Loucy (cell line): ENCODE data around the gene PBX1.

Source experiments
- H2AFZ ChIP-seq: fragments of 200-600 bp; sonication (generic); 2 replicates; pipeline ENCODE4 v1.6.0; 2016; ENCODE audit warnings: antibody characterized with exemption, mild to moderate bottlenecking, low read length, moderate library complexity
- H3F3A ChIP-seq: fragments of 200-600 bp; 2 replicates; pipeline ENCODE4 v1.6.0; 2016; ENCODE audit warnings: antibody characterized with exemption, low read depth, mild to moderate bottlenecking
- H3K27me3 ChIP-seq: fragments of 200-600 bp; sonication (generic); 2 replicates; pipeline ENCODE4 v1.6.1; 2014; ENCODE audit warnings: low read length, mild to moderate bottlenecking; ENCODE audit not compliant: insufficient read depth, poor library complexity, severe bottlenecking
- H3K36me3 ChIP-seq: fragments of 200-600 bp; sonication (generic); 2 replicates; pipeline ENCODE4 v1.6.1; 2016; ENCODE audit warnings: low read length; ENCODE audit not compliant: insufficient read depth
- H3K4me1 ChIP-seq: fragments of 200-600 bp; sonication (generic); 2 replicates; pipeline ENCODE4 v1.5.1; 2014; ENCODE audit warnings: low read length, mild to moderate bottlenecking; ENCODE audit not compliant: insufficient read depth, poor library complexity, severe bottlenecking
- H3K4me2 ChIP-seq: fragments of 200-600 bp; sonication (generic); 2 replicates; pipeline ENCODE4 v1.6.0; 2014; ENCODE audit warnings: antibody characterized with exemption, low read length, low read depth, mild to moderate bottlenecking; ENCODE audit not compliant: poor library complexity, severe bottlenecking
- H3K4me3 ChIP-seq: fragments of 200-600 bp; sonication (generic); 2 replicates; pipeline ENCODE4 v1.5.1; 2014; ENCODE audit warnings: low read length, mild to moderate bottlenecking, mixed read lengths; ENCODE audit not compliant: poor library complexity, severe bottlenecking
- H3K79me2 ChIP-seq: fragments of 200-600 bp; sonication (generic); 2 replicates; pipeline ENCODE4 v1.6.1; 2014; ENCODE audit warnings: low read length; ENCODE audit not compliant: insufficient read depth
- H3K9ac ChIP-seq: fragments of 200-600 bp; sonication (generic); 2 replicates; pipeline ENCODE4 v1.6.0; 2014; ENCODE audit warnings: mild to moderate bottlenecking, low read depth, low read length, moderate library complexity; ENCODE audit not compliant: poor library complexity, severe bottlenecking
- H3K9me2 ChIP-seq: fragments of 200-600 bp; sonication (generic); replicated peaks from 2 replicates; pipeline ENCODE4 v1.6.1; 2016; ENCODE audit warnings: low read depth, low read length, mixed read lengths
- H3K9me3 ChIP-seq: fragments of 200-600 bp; sonication (generic); 2 replicates; pipeline ENCODE4 v1.6.1; 2014; ENCODE audit warnings: mild to moderate bottlenecking, antibody characterized with exemption, low read length, low read depth; ENCODE audit not compliant: insufficient read depth
- H4K20me1 ChIP-seq: fragments of 200-600 bp; sonication (generic); 2 replicates; pipeline ENCODE4 v1.6.0; 2014; ENCODE audit warnings: antibody characterized with exemption, low read length, mild to moderate bottlenecking; ENCODE audit not compliant: insufficient read depth, poor library complexity, severe bottlenecking
- EZH2phosphoT487 ChIP-seq: fragments of 200-600 bp; IDR thresholded peaks from 2 replicates; pipeline ENCODE4 v1.6.1; 2018; ENCODE audit warnings: antibody characterized with exemption, mild to moderate bottlenecking, moderate library complexity, borderline replicate concordance
- TF ChIP-seq, protein P1 (sequence below): fragments of 200-600 bp; sonication (generic); conservative IDR thresholded peaks from 2 replicates; pipeline ENCODE4 v1.5.1; 2014; ENCODE audit warnings: mild to moderate bottlenecking, antibody characterized with exemption, low read length

The PBX1 gene

GRCh38 chr1:164667600-164667999 is 108.6 kb downstream of the PBX1 start:
- no peaks in the 10 kb centered on the region for H4K20me1 ChIP-seq
- no peak overlapping the region for H3K4me3 ChIP-seq
- TF ChIP-seq, protein P1, sequence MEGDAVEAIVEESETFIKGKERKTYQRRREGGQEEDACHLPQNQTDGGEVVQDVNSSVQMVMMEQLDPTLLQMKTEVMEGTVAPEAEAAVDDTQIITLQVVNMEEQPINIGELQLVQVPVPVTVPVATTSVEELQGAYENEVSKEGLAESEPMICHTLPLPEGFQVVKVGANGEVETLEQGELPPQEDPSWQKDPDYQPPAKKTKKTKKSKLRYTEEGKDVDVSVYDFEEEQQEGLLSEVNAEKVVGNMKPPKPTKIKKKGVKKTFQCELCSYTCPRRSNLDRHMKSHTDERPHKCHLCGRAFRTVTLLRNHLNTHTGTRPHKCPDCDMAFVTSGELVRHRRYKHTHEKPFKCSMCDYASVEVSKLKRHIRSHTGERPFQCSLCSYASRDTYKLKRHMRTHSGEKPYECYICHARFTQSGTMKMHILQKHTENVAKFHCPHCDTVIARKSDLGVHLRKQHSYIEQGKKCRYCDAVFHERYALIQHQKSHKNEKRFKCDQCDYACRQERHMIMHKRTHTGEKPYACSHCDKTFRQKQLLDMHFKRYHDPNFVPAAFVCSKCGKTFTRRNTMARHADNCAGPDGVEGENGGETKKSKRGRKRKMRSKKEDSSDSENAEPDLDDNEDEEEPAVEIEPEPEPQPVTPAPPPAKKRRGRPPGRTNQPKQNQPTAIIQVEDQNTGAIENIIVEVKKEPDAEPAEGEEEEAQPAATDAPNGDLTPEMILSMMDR, result no peak
- no peak for TF ChIP-seq EZH2phosphoT487
- no peaks in the 10 kb centered on the region for H3K27me3 ChIP-seq
- H3K4me1 ChIP-seq, result no peaks in the 10 kb centered on the region
- no peak overlapping the region for H2AFZ ChIP-seq
- H3K9ac ChIP-seq, result no peak overlapping the region
- no peaks in the 10 kb centered on the region for H3F3A ChIP-seq
- no peaks in the 10 kb centered on the region for H3K9me2 ChIP-seq
- no peaks in the 10 kb centered on the region for H3K36me3 ChIP-seq
- H3K9me3 ChIP-seq, result no peaks in the 10 kb centered on the region
- no peak overlapping the region for H3K4me2 ChIP-seq
- H3K79me2 ChIP-seq, result no peaks in the 10 kb centered on the region

DNA sequence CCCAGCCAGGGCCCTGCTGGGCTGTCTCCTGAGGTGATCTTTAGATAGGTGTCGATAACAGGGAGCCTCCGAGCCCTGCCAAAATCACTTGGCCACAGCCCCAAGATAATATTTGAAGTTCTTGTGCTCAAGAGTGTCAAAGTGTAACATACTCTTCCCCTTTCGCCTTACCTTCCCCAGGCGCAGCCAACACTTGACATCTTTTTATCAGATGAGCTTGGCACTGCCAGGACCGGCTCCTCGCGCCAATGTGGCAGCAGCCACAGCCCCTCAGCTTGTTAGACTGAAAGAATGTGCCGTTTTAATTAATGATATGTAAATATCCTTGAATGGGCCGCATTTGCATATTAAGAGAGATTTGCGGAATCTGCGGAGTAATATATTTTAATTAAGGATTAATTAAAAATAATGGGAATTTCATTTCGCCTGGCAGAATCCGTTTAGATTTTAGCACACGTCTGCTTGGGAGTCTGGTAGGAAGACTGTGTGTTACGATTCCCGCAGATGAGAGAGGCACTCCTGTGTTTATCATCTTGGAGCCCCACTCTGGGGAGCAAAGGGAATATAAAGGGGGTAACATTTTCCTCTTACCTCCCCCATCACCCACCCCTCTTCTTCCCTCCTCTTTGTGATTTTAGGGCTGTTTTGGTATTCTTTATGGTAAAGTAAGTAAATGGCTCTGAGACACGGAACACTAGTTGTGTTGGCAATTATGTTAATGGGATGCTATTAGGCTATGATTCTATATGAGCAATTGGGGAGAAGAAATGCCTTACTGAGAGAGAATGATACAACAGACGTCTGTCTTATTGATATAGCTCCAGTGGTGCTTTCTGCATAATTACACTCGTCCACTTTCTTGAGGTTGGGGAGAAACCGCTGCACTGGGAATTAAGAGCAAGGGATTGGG is 109.8 kb downstream of the PBX1 start:
- H3K9me2 ChIP-seq, result no peaks in the 10 kb centered on the region
- H4K20me1 ChIP-seq, result no peaks in the 10 kb centered on the region
- no peaks in the 10 kb centered on the region for H3K9me3 ChIP-seq
- no peak overlapping the region for H3K4me3 ChIP-seq
- H3K36me3 ChIP-seq, result no peaks in the 10 kb centered on the region
- no peak overlapping the region for H3K4me2 ChIP-seq
- TF ChIP-seq, protein P1, result no peak
- no peak for TF ChIP-seq EZH2phosphoT487
- no peaks in the 10 kb centered on the region for H3K79me2 ChIP-seq
- no peaks in the 10 kb centered on the region for H3K27me3 ChIP-seq
- no peak overlapping the region for H2AFZ ChIP-seq
- H3F3A ChIP-seq, result no peaks in the 10 kb centered on the region
- H3K4me1 ChIP-seq, result no peaks in the 10 kb centered on the region
- H3K9ac ChIP-seq, result no peak overlapping the region

DNA sequence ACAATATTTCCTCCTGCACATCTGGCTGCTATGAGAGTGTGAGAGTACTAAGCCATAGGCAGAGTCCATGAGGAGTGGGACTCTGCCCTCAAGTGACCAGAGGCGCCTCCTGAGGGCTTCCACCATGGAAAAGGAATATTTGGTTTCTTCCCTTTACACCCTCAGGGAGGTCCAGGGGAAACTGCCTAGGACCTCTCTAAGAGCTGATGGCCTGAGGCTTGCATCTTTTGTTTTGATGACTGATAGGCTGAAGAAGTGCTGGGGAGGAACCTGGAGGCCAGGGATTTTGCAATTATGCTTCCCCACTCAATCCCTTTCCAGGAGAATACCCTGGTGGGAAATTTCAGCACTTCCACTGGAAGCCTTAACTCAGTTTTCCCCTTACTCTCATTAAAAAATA is 111.0 kb downstream of the PBX1 start:
- H3K4me1 ChIP-seq, result no peaks in the 10 kb centered on the region
- H2AFZ ChIP-seq, result no peak overlapping the region
- H3K4me3 ChIP-seq, result no peak overlapping the region
- no peaks in the 10 kb centered on the region for H3K9me2 ChIP-seq
- H3K36me3 ChIP-seq, result no peaks in the 10 kb centered on the region
- H4K20me1 ChIP-seq, result no peaks in the 10 kb centered on the region
- no peaks in the 10 kb centered on the region for H3K27me3 ChIP-seq
- H3K79me2 ChIP-seq, result no peaks in the 10 kb centered on the region
- no peak overlapping the region for H3K4me2 ChIP-seq
- no peak overlapping the region for H3K9ac ChIP-seq
- no peaks in the 10 kb centered on the region for H3K9me3 ChIP-seq
- no peak for TF ChIP-seq EZH2phosphoT487
- no peaks in the 10 kb centered on the region for H3F3A ChIP-seq
